ENCODE results near the gene TCHHL1. TPM values are rescaled to one million over a fixed set of nuclear protein-coding genes. Genes with fewer than 3 reads are reported as not detected.

TCHHL1 gene
- total and polyA plus RNA-seq, 2 of the 8 experiments (the other 6 are each of a cell fraction or from before 2014, with no cell fraction given): not detected

DNA sequence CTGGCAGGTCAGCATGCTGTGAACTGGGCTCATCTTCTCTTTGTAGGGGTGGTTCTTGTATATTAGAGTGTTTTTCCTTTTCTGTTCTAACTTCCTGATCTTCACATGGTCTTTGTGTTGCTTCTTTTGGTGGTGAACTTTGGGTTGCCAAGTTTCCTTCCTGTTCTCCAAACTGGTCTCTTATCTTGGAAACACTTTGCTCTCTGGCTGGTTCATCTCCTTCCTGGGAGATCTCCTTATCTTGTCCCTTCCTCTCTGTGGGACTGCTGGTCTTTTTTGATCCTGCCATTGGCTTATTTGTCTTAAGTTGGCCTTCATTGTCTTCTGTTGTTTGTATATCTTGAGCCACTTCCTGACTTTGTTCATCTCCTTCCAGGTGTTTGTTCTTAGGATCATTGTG is 2.1 kb downstream of the TCHHL1 start (continued):
- TF ChIP-seq, protein P1, sequence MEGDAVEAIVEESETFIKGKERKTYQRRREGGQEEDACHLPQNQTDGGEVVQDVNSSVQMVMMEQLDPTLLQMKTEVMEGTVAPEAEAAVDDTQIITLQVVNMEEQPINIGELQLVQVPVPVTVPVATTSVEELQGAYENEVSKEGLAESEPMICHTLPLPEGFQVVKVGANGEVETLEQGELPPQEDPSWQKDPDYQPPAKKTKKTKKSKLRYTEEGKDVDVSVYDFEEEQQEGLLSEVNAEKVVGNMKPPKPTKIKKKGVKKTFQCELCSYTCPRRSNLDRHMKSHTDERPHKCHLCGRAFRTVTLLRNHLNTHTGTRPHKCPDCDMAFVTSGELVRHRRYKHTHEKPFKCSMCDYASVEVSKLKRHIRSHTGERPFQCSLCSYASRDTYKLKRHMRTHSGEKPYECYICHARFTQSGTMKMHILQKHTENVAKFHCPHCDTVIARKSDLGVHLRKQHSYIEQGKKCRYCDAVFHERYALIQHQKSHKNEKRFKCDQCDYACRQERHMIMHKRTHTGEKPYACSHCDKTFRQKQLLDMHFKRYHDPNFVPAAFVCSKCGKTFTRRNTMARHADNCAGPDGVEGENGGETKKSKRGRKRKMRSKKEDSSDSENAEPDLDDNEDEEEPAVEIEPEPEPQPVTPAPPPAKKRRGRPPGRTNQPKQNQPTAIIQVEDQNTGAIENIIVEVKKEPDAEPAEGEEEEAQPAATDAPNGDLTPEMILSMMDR (IDR thresholded peaks at IDR 0.05; ENCODE audit: control extremely low read depth in 1 of 3, insufficient read depth in 1 of 3, low read depth in 1 of 3, low read length in 3 of 3): no peak
- TF ChIP-seq CEBPB (IDR thresholded peaks at IDR 0.05; ENCODE audit: low read depth, low read length) (no peak), ASH2L (IDR thresholded peaks at IDR 0.05; ENCODE audit: low read length) (no peak)
- TF ChIP-seq, protein P2, sequence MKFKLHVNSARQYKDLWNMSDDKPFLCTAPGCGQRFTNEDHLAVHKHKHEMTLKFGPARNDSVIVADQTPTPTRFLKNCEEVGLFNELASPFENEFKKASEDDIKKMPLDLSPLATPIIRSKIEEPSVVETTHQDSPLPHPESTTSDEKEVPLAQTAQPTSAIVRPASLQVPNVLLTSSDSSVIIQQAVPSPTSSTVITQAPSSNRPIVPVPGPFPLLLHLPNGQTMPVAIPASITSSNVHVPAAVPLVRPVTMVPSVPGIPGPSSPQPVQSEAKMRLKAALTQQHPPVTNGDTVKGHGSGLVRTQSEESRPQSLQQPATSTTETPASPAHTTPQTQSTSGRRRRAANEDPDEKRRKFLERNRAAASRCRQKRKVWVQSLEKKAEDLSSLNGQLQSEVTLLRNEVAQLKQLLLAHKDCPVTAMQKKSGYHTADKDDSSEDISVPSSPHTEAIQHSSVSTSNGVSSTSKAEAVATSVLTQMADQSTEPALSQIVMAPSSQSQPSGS (IDR thresholded peaks at IDR 0.05; ENCODE audit: low read length): no peak
